ENCODE data around the gene RSBN1.

RSBN1 gene

GRCh38 chr1:113751114-113751513, 61.2 kb downstream of the RSBN1 start:
- DNase-seq (ENCODE audit: low read depth in 2 of 2): no peak
- TF ChIP-seq CTCF (IDR thresholded peaks at IDR 0.05; ENCODE audit: low read depth, low read length): no peak
- H3K4me3 ChIP-seq (replicated peaks in 1 of 2; ENCODE audit: low read depth in 2 of 2, low read length in 2 of 2): no peak overlapping the region

GRCh38 chr1:113749402-113749801, 62.9 kb downstream of the RSBN1 start:
- H3K4me3 ChIP-seq (replicated peaks in 1 of 2; ENCODE audit: low read depth in 2 of 2, low read length in 2 of 2): no peak overlapping the region
- TF ChIP-seq CTCF (IDR thresholded peaks at IDR 0.05; ENCODE audit: low read depth, low read length): no peak
- no peak for DNase-seq (ENCODE audit: low read depth in 2 of 2)

- no peak for TF ChIP-seq CTCF (IDR thresholded peaks at IDR 0.05; ENCODE audit: low read depth, low read length)
- peak; percentile 49 to 55 for DNase-seq (ENCODE audit: low read depth in 2 of 2)
- H3K4me3 ChIP-seq (replicated peaks in 1 of 2; ENCODE audit: low read depth in 2 of 2, low read length in 2 of 2): no peak overlapping the region
These were observed 64.9 kb downstream of the RSBN1 start for GRCh38 chr1:113747376-113747775.

- DNase-seq (ENCODE audit: low read depth in 2 of 2): no peak
- no peak for TF ChIP-seq CTCF (IDR thresholded peaks at IDR 0.05; ENCODE audit: low read depth, low read length)
- H3K4me3 ChIP-seq (replicated peaks in 1 of 2; ENCODE audit: low read depth in 2 of 2, low read length in 2 of 2): no peak overlapping the region
These were observed 66.9 kb downstream of the RSBN1 start for GRCh38 chr1:113745425-113745824.

GRCh38 chr1:113744114-113744513, 68.2 kb downstream of the RSBN1 start:
- no peak for TF ChIP-seq CTCF (IDR thresholded peaks at IDR 0.05; ENCODE audit: low read depth, low read length)
- no peak overlapping the region for H3K4me3 ChIP-seq (replicated peaks in 1 of 2; ENCODE audit: low read depth in 2 of 2, low read length in 2 of 2)
- no peak for DNase-seq (ENCODE audit: low read depth in 2 of 2)

- no peak for DNase-seq (ENCODE audit: low read depth in 2 of 2)
- TF ChIP-seq CTCF (IDR thresholded peaks at IDR 0.05; ENCODE audit: low read depth, low read length): no peak
- H3K4me3 ChIP-seq (replicated peaks in 1 of 2; ENCODE audit: low read depth in 2 of 2, low read length in 2 of 2): no peak overlapping the region
These were observed 69.8 kb downstream of the RSBN1 start for GRCh38 chr1:113742515-113742914.

GRCh38 chr1:113734357-113735055, 77.8 kb downstream of the RSBN1 start:
- DNase-seq (ENCODE audit: low read depth in 2 of 2): no peak
- no peak overlapping the region for H3K4me3 ChIP-seq (replicated peaks in 1 of 2; ENCODE audit: low read depth in 2 of 2, low read length in 2 of 2)
- no peak for TF ChIP-seq CTCF (IDR thresholded peaks at IDR 0.05; ENCODE audit: low read depth, low read length)

Data from cardiac fibroblast (primary cell).